ENCODE measurements around the gene AXL.
"Not testable (repeated sequence)": the region's sequence is repeated elsewhere in the genome, so short reads cannot be mapped to it uniquely, and the experiment has no call there.

The AXL gene

GRCh38 chr19:41203371-41203770 lies 15.7 kb upstream of the AXL start:
- Histone ChIP-seq H3K36me3 (ENCODE audit: insufficient read depth, low read length) (no peaks in the 10 kb centered on the region), H4K20me1 (ENCODE audit: insufficient read depth, low read length) (no peaks in the 10 kb centered on the region), H3K9me3 (ENCODE audit: low read length) (no peaks in the 10 kb centered on the region), H3K79me2 (ENCODE audit: insufficient read depth, low read length) (no peaks in the 10 kb centered on the region), H2AFZ (ENCODE audit: low read length) (no peak overlapping the region), H3F3A (ENCODE audit: insufficient read depth, low read length) (no peaks in the 10 kb centered on the region), H3K27ac (ENCODE audit: low read depth, low read length, poor library complexity, severe bottlenecking) (no peak overlapping the region), H3K9me2 (ENCODE audit: low read depth, low read length) (no peaks in the 10 kb centered on the region), H3K4me1 (ENCODE audit: insufficient read depth, low read length, severe bottlenecking) (no peaks in the 10 kb centered on the region), H3K9ac (ENCODE audit: low read length) (no peak overlapping the region), H3K27me3 (ENCODE audit: insufficient read depth, low read length) (no peaks in the 10 kb centered on the region), H3K4me3 (ENCODE audit: low read depth, low read length, poor library complexity, severe bottlenecking) (no peak overlapping the region), H3K4me2 (ENCODE audit: low read length) (no peak overlapping the region)
- TF ChIP-seq EZH2 (IDR thresholded peaks at IDR 0.05; ENCODE audit: borderline replicate concordance, low read length) (no peak), CTCF (IDR thresholded peaks at IDR 0.05; ENCODE audit: low read length) (no peak)

GRCh38 chr19:41204338-41204737 lies 14.7 kb upstream of the AXL start:
- not testable (repeated sequence) for H3K9me2 ChIP-seq (ENCODE audit: low read depth, low read length); H3K79me2 ChIP-seq (ENCODE audit: insufficient read depth, low read length); H3K27me3 ChIP-seq (ENCODE audit: insufficient read depth, low read length); H3K9ac ChIP-seq (ENCODE audit: low read length); H3K4me2 ChIP-seq (ENCODE audit: low read length); H3K4me1 ChIP-seq (ENCODE audit: insufficient read depth, low read length, severe bottlenecking); H3K4me3 ChIP-seq (ENCODE audit: low read depth, low read length, poor library complexity, severe bottlenecking); H3K9me3 ChIP-seq (ENCODE audit: low read length); H4K20me1 ChIP-seq (ENCODE audit: insufficient read depth, low read length); H2AFZ ChIP-seq (ENCODE audit: low read length); H3K36me3 ChIP-seq (ENCODE audit: insufficient read depth, low read length); H3F3A ChIP-seq (ENCODE audit: insufficient read depth, low read length); H3K27ac ChIP-seq (ENCODE audit: low read depth, low read length, poor library complexity, severe bottlenecking)
- peak; percentile 84 for TF ChIP-seq CTCF (IDR thresholded peaks at IDR 0.05; ENCODE audit: low read length)

GRCh38 chr19:41205995-41206394 lies 13.0 kb upstream of the AXL start:
- H3K4me3 ChIP-seq (ENCODE audit: low read depth, low read length, poor library complexity, severe bottlenecking), result no peak overlapping the region
- no peaks in the 10 kb centered on the region for H3K27me3 ChIP-seq (ENCODE audit: insufficient read depth, low read length)
- no peak overlapping the region for H3K9ac ChIP-seq (ENCODE audit: low read length)
- no peak overlapping the region for H3K27ac ChIP-seq (ENCODE audit: low read depth, low read length, poor library complexity, severe bottlenecking)
- no peaks in the 10 kb centered on the region for H3K36me3 ChIP-seq (ENCODE audit: insufficient read depth, low read length)
- TF ChIP-seq EZH2 (IDR thresholded peaks at IDR 0.05; ENCODE audit: borderline replicate concordance, low read length) (no peak), CTCF (IDR thresholded peaks at IDR 0.05; ENCODE audit: low read length) (0 out of 2 replicates have a peak, but pooled peaks have one; percentile 9)
- H3K4me2 ChIP-seq (ENCODE audit: low read length), result no peak overlapping the region
- no peaks in the 10 kb centered on the region for H3F3A ChIP-seq (ENCODE audit: insufficient read depth, low read length)
- no peaks in the 10 kb centered on the region for H3K9me2 ChIP-seq (ENCODE audit: low read depth, low read length)
- no peaks in the 10 kb centered on the region for H3K9me3 ChIP-seq (ENCODE audit: low read length)
- no peak overlapping the region for H2AFZ ChIP-seq (ENCODE audit: low read length)
- no peaks in the 10 kb centered on the region for H3K79me2 ChIP-seq (ENCODE audit: insufficient read depth, low read length)
- H4K20me1 ChIP-seq (ENCODE audit: insufficient read depth, low read length), result no peaks in the 10 kb centered on the region
- no peaks in the 10 kb centered on the region for H3K4me1 ChIP-seq (ENCODE audit: insufficient read depth, low read length, severe bottlenecking)

Data from OCI-LY1 (cell line).